ENCODE measurements around the gene NFKBIE. TPM values are rescaled to one million over a fixed set of nuclear protein-coding genes. Genes with fewer than 3 reads are reported as not detected.

The NFKBIE gene
- total RNA-seq, 1 donor from 2014 or later: 10.4 TPM

DNA sequence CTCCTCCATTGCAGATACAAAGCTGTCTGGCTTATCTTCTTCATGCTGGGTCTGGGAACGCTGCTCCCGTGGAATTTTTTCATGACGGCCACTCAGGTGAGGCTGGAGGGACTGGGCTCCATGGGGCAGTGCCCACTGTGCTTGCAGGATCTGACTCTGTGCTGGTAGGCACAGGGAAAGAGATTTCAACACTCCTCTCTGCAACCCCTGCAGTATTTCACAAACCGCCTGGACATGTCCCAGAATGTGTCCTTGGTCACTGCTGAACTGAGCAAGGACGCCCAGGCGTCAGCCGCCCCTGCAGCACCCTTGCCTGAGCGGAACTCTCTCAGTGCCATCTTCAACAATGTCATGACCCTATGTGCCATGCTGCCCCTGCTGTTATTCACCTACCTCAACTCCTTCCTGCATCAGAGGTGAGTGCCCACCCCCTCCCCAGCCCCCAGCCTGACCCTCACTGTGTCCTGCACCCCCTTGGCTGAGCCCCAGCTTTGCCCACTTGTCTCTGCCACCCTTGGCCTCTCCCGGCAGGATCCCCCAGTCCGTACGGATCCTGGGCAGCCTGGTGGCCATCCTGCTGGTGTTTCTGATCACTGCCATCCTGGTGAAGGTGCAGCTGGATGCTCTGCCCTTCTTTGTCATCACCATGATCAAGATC lies 35.8 kb downstream of the NFKBIE start:
- Histone ChIP-seq H3K4me1 (peaks cover 30% of the 10 kb centered on the region), H3K27ac (no peak overlapping the region), H3K4me3 (no peak overlapping the region), H3K27me3 (ENCODE audit: low read depth) (no peaks in the 10 kb centered on the region), H3K36me3 (peaks cover 39% of the 10 kb centered on the region), H3K9me3 (no peaks in the 10 kb centered on the region)
- TF ChIP-seq, protein P1, sequence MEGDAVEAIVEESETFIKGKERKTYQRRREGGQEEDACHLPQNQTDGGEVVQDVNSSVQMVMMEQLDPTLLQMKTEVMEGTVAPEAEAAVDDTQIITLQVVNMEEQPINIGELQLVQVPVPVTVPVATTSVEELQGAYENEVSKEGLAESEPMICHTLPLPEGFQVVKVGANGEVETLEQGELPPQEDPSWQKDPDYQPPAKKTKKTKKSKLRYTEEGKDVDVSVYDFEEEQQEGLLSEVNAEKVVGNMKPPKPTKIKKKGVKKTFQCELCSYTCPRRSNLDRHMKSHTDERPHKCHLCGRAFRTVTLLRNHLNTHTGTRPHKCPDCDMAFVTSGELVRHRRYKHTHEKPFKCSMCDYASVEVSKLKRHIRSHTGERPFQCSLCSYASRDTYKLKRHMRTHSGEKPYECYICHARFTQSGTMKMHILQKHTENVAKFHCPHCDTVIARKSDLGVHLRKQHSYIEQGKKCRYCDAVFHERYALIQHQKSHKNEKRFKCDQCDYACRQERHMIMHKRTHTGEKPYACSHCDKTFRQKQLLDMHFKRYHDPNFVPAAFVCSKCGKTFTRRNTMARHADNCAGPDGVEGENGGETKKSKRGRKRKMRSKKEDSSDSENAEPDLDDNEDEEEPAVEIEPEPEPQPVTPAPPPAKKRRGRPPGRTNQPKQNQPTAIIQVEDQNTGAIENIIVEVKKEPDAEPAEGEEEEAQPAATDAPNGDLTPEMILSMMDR (IDR thresholded peaks at IDR 0.05): no peak
- ATAC-seq (no peak), DNase-seq (no peak)
- intact Hi-C loops (cut with DNase I): loop anchor here (10.0 kb wide), 1 partner anchor 55 kb away; no protein-coding TSS in a partner anchor

- intact Hi-C loops (cut with DNase I): no loop called here
- no peak overlapping the region for H3K27ac ChIP-seq
- H3K9me3 ChIP-seq: no peaks in the 10 kb centered on the region
- DNase-seq (no peak), ATAC-seq (no peak)
- TF ChIP-seq, protein P1 (IDR thresholded peaks at IDR 0.05): no peak
- peaks cover 39% of the 10 kb centered on the region for H3K36me3 ChIP-seq
- H3K4me3 ChIP-seq: no peak overlapping the region
- H3K27me3 ChIP-seq (ENCODE audit: low read depth): no peaks in the 10 kb centered on the region
- H3K4me1 ChIP-seq: peaks cover 30% of the 10 kb centered on the region
These were observed 36.5 kb downstream of the NFKBIE start for GRCh38 chr6:44228836-44229235.

GRCh38 chr6:44228433-44228832 lies 36.9 kb downstream of the NFKBIE start:
- Histone ChIP-seq H3K4me3 (no peak overlapping the region), H3K27me3 (ENCODE audit: low read depth) (no peaks in the 10 kb centered on the region), H3K36me3 (peaks cover 39% of the 10 kb centered on the region), H3K9me3 (no peaks in the 10 kb centered on the region), H3K4me1 (peaks cover 29% of the 10 kb centered on the region), H3K27ac (no peak overlapping the region)
- DNase-seq (no peak), ATAC-seq (no peak)
- TF ChIP-seq, protein P1 (IDR thresholded peaks at IDR 0.05): no peak
- intact Hi-C loops (cut with DNase I): no loop called here

DNA sequence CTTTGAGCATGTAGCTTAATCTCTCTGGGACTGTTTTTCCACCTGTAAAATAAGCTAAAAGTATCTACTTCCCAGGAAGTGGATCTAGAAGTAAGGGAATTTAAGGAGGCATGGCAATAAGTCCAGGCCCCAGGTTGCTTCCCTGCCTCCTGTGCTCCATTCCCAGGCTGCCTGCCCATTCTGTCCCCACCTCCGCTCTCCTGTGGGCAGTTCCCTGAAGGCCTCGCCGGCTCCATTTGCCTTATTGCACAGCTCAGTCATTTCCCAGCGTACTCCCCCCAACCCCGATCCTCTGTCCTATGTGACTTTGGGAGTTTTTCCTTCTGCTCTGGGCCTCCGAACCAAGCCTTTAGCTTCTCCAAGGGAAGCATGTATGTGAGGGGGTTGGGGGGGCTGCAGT lies 37.3 kb downstream of the NFKBIE start:
- Histone ChIP-seq H3K27me3 (ENCODE audit: low read depth) (no peaks in the 10 kb centered on the region), H3K36me3 (peaks cover 37% of the 10 kb centered on the region), H3K4me1 (peaks cover 26% of the 10 kb centered on the region), H3K9me3 (no peaks in the 10 kb centered on the region), H3K4me3 (no peak overlapping the region), H3K27ac (no peak overlapping the region)
- no peak for DNase-seq
- ATAC-seq: no peak
- TF ChIP-seq, protein P1 (IDR thresholded peaks at IDR 0.05): no peak
- intact Hi-C loops (cut with DNase I): no loop called here

- ATAC-seq (no peak), DNase-seq (no peak)
- peaks cover 34% of the 10 kb centered on the region for H3K4me1 ChIP-seq
- peaks cover 30% of the 10 kb centered on the region for H3K36me3 ChIP-seq
- intact Hi-C loops (cut with DNase I): no loop called here
- TF ChIP-seq, protein P1 (IDR thresholded peaks at IDR 0.05): no peak
- no peaks in the 10 kb centered on the region for H3K9me3 ChIP-seq
- no peak overlapping the region for H3K27ac ChIP-seq
- no peak overlapping the region for H3K4me3 ChIP-seq
- no peaks in the 10 kb centered on the region for H3K27me3 ChIP-seq (ENCODE audit: low read depth)
These were observed 38.1 kb downstream of the NFKBIE start for GRCh38 chr6:44227148-44227793.

All from lower lobe of right lung (tissue), 2 donors.